Measurements from ENCODE around the gene INF2. TPM values are rescaled to one million over a fixed set of nuclear protein-coding genes. Genes with fewer than 3 reads are reported as not detected.
"Not testable (repeated sequence)": the region's sequence is repeated elsewhere in the genome, so short reads cannot be mapped to it uniquely, and the experiment has no call there.

Gene INF2
- polyA plus RNA-seq, 2 donors, result 26.6 to 41.9 TPM

- not testable (repeated sequence) for H3K27me3 ChIP-seq (ENCODE audit: control insufficient read depth in 1 of 2, insufficient read depth in 2 of 2, low read length in 2 of 2); H3K9me3 ChIP-seq (ENCODE audit: control insufficient read depth in 2 of 2, insufficient read depth in 1 of 2, low read depth in 1 of 2, low read length in 1 of 2); H3K36me3 ChIP-seq (ENCODE audit: control insufficient read depth in 2 of 2, insufficient read depth in 2 of 2, low read length in 1 of 2); H3K27ac ChIP-seq (ENCODE audit: low read depth in 2 of 2, low read length in 1 of 2); H3K4me3 ChIP-seq (ENCODE audit: low read depth in 1 of 2, low read length in 2 of 2); H3K4me1 ChIP-seq (ENCODE audit: control insufficient read depth in 2 of 2, insufficient read depth in 2 of 2, low read length in 1 of 2)
- 94 to 95% methylated on average over 14 to 18 of the region's 18 CpGs for WGBS, 2 donors
These were observed 26.9 kb upstream of the INF2 start for GRCh38 chr14:104662472-104662871.

GRCh38 chr14:104664107-104664506, 25.3 kb upstream of the INF2 start:
- 62 to 71% methylated on average over 6 to 7 of the region's 7 CpGs for WGBS, 2 donors
- Histone ChIP-seq H3K27me3 (ENCODE audit: control insufficient read depth in 1 of 2, insufficient read depth in 2 of 2, low read length in 2 of 2) (no peaks in the 10 kb centered on the region), H3K27ac (ENCODE audit: low read depth in 2 of 2, low read length in 1 of 2) (no peak overlapping the region), H3K36me3 (ENCODE audit: control insufficient read depth in 2 of 2, insufficient read depth in 2 of 2, low read length in 1 of 2) (no peaks in the 10 kb centered on the region), H3K4me1 (ENCODE audit: control insufficient read depth in 2 of 2, insufficient read depth in 2 of 2, low read length in 1 of 2) (peaks cover 0 to 8% of the 10 kb centered on the region in 2 donors), H3K4me3 (ENCODE audit: low read depth in 1 of 2, low read length in 2 of 2) (no peak overlapping the region), H3K9me3 (ENCODE audit: control insufficient read depth in 2 of 2, insufficient read depth in 1 of 2, low read depth in 1 of 2, low read length in 1 of 2) (no peaks in the 10 kb centered on the region)

GRCh38 chr14:104664588-104664987, 24.8 kb upstream of the INF2 start:
- peaks cover 0 to 8% of the 10 kb centered on the region in 2 donors for H3K4me1 ChIP-seq (ENCODE audit: control insufficient read depth in 2 of 2, insufficient read depth in 2 of 2, low read length in 1 of 2)
- H3K36me3 ChIP-seq (ENCODE audit: control insufficient read depth in 2 of 2, insufficient read depth in 2 of 2, low read length in 1 of 2), result no peaks in the 10 kb centered on the region
- H3K27me3 ChIP-seq (ENCODE audit: control insufficient read depth in 1 of 2, insufficient read depth in 2 of 2, low read length in 2 of 2), result no peaks in the 10 kb centered on the region
- H3K9me3 ChIP-seq (ENCODE audit: control insufficient read depth in 2 of 2, insufficient read depth in 1 of 2, low read depth in 1 of 2, low read length in 1 of 2), result no peaks in the 10 kb centered on the region
- WGBS, 2 donors, result 82 to 88% methylated on average over 10 of the region's 10 CpGs
- H3K27ac ChIP-seq (ENCODE audit: low read depth in 2 of 2, low read length in 1 of 2), result no peak overlapping the region
- H3K4me3 ChIP-seq (ENCODE audit: low read depth in 1 of 2, low read length in 2 of 2), result no peak overlapping the region

- H3K27me3 ChIP-seq (ENCODE audit: control insufficient read depth in 1 of 2, insufficient read depth in 2 of 2, low read length in 2 of 2), result no peaks in the 10 kb centered on the region
- 21 to 28% methylated on average over 2 of the region's 2 CpGs for WGBS, 2 donors
- H3K4me3 ChIP-seq (ENCODE audit: low read depth in 1 of 2, low read length in 2 of 2), result no peak overlapping the region
- H3K27ac ChIP-seq (ENCODE audit: low read depth in 2 of 2, low read length in 1 of 2), result no peak overlapping the region
- peaks cover 0 to 8% of the 10 kb centered on the region in 2 donors for H3K4me1 ChIP-seq (ENCODE audit: control insufficient read depth in 2 of 2, insufficient read depth in 2 of 2, low read length in 1 of 2)
- no peaks in the 10 kb centered on the region for H3K36me3 ChIP-seq (ENCODE audit: control insufficient read depth in 2 of 2, insufficient read depth in 2 of 2, low read length in 1 of 2)
- H3K9me3 ChIP-seq (ENCODE audit: control insufficient read depth in 2 of 2, insufficient read depth in 1 of 2, low read depth in 1 of 2, low read length in 1 of 2), result no peaks in the 10 kb centered on the region
These were observed 24.2 kb upstream of the INF2 start for GRCh38 chr14:104665114-104665656.

- Histone ChIP-seq H3K27ac (ENCODE audit: low read depth in 2 of 2, low read length in 1 of 2) (no peak overlapping the region), H3K27me3 (ENCODE audit: control insufficient read depth in 1 of 2, insufficient read depth in 2 of 2, low read length in 2 of 2) (no peaks in the 10 kb centered on the region), H3K9me3 (ENCODE audit: control insufficient read depth in 2 of 2, insufficient read depth in 1 of 2, low read depth in 1 of 2, low read length in 1 of 2) (no peaks in the 10 kb centered on the region), H3K4me1 (ENCODE audit: control insufficient read depth in 2 of 2, insufficient read depth in 2 of 2, low read length in 1 of 2) (peaks cover 0 to 8% of the 10 kb centered on the region in 2 donors), H3K4me3 (ENCODE audit: low read depth in 1 of 2, low read length in 2 of 2) (no peak overlapping the region), H3K36me3 (ENCODE audit: control insufficient read depth in 2 of 2, insufficient read depth in 2 of 2, low read length in 1 of 2) (no peaks in the 10 kb centered on the region)
- WGBS, 2 donors, result 48 to 51% methylated on average over 26 to 27 of the region's 27 CpGs
These were observed 23.5 kb upstream of the INF2 start for GRCh38 chr14:104665657-104666522.

- not testable (repeated sequence) for H3K4me1 ChIP-seq (ENCODE audit: control insufficient read depth in 2 of 2, insufficient read depth in 2 of 2, low read length in 1 of 2); H3K27me3 ChIP-seq (ENCODE audit: control insufficient read depth in 1 of 2, insufficient read depth in 2 of 2, low read length in 2 of 2); H3K4me3 ChIP-seq (ENCODE audit: low read depth in 1 of 2, low read length in 2 of 2); H3K36me3 ChIP-seq (ENCODE audit: control insufficient read depth in 2 of 2, insufficient read depth in 2 of 2, low read length in 1 of 2); H3K27ac ChIP-seq (ENCODE audit: low read depth in 2 of 2, low read length in 1 of 2); H3K9me3 ChIP-seq (ENCODE audit: control insufficient read depth in 2 of 2, insufficient read depth in 1 of 2, low read depth in 1 of 2, low read length in 1 of 2)
- 63 to 73% methylated on average over 7 of the region's 7 CpGs for WGBS, 2 donors
These were observed 22.9 kb upstream of the INF2 start for GRCh38 chr14:104666523-104666895.

GRCh38 chr14:104666981-104667380, 22.4 kb upstream of the INF2 start:
- 88 to 92% methylated on average over 12 of the region's 12 CpGs for WGBS, 2 donors
- no peaks in the 10 kb centered on the region for H3K27me3 ChIP-seq (ENCODE audit: control insufficient read depth in 1 of 2, insufficient read depth in 2 of 2, low read length in 2 of 2)
- no peak overlapping the region for H3K27ac ChIP-seq (ENCODE audit: low read depth in 2 of 2, low read length in 1 of 2)
- no peak overlapping the region for H3K4me3 ChIP-seq (ENCODE audit: low read depth in 1 of 2, low read length in 2 of 2)
- H3K4me1 ChIP-seq (ENCODE audit: control insufficient read depth in 2 of 2, insufficient read depth in 2 of 2, low read length in 1 of 2), result peaks cover 0 to 8% of the 10 kb centered on the region in 2 donors
- H3K9me3 ChIP-seq (ENCODE audit: control insufficient read depth in 2 of 2, insufficient read depth in 1 of 2, low read depth in 1 of 2, low read length in 1 of 2), result no peaks in the 10 kb centered on the region
- no peaks in the 10 kb centered on the region for H3K36me3 ChIP-seq (ENCODE audit: control insufficient read depth in 2 of 2, insufficient read depth in 2 of 2, low read length in 1 of 2)

- Histone ChIP-seq H3K4me3 (ENCODE audit: low read depth in 1 of 2, low read length in 2 of 2) (no peak overlapping the region), H3K27ac (ENCODE audit: low read depth in 2 of 2, low read length in 1 of 2) (no peak overlapping the region), H3K4me1 (ENCODE audit: control insufficient read depth in 2 of 2, insufficient read depth in 2 of 2, low read length in 1 of 2) (peaks cover 0 to 5% of the 10 kb centered on the region in 2 donors), H3K27me3 (ENCODE audit: control insufficient read depth in 1 of 2, insufficient read depth in 2 of 2, low read length in 2 of 2) (no peaks in the 10 kb centered on the region), H3K36me3 (ENCODE audit: control insufficient read depth in 2 of 2, insufficient read depth in 2 of 2, low read length in 1 of 2) (no peaks in the 10 kb centered on the region), H3K9me3 (ENCODE audit: control insufficient read depth in 2 of 2, insufficient read depth in 1 of 2, low read depth in 1 of 2, low read length in 1 of 2) (no peaks in the 10 kb centered on the region)
- WGBS, 2 donors, result 70 to 74% methylated on average over 3 of the region's 3 CpGs
These were observed 19.7 kb upstream of the INF2 start for GRCh38 chr14:104669697-104670096.

- H3K27me3 ChIP-seq (ENCODE audit: control insufficient read depth in 1 of 2, insufficient read depth in 2 of 2, low read length in 2 of 2); H3K9me3 ChIP-seq (ENCODE audit: control insufficient read depth in 2 of 2, insufficient read depth in 1 of 2, low read depth in 1 of 2, low read length in 1 of 2); H3K4me3 ChIP-seq (ENCODE audit: low read depth in 1 of 2, low read length in 2 of 2); H3K27ac ChIP-seq (ENCODE audit: low read depth in 2 of 2, low read length in 1 of 2); H3K4me1 ChIP-seq (ENCODE audit: control insufficient read depth in 2 of 2, insufficient read depth in 2 of 2, low read length in 1 of 2); H3K36me3 ChIP-seq (ENCODE audit: control insufficient read depth in 2 of 2, insufficient read depth in 2 of 2, low read length in 1 of 2): not testable (repeated sequence)
- WGBS, 2 donors, result 83% methylated on average over 19 of the region's 19 CpGs
These were observed 18.0 kb upstream of the INF2 start for GRCh38 chr14:104671330-104671977.

Data from esophagus (tissue), 2 donors.